Pons (tissue), 1 donor: Measurements from ENCODE around the gene NBL1.
A peak's percentile ranks its signal among the peaks of the same experiment; 100 is the strongest.

Experiments used
- DNase-seq: peaks from one replicate; pipeline ENCODE4 v3.0.0-alpha.2; 2016; ENCODE audit warnings: low spot score

NBL1 gene

DNA sequence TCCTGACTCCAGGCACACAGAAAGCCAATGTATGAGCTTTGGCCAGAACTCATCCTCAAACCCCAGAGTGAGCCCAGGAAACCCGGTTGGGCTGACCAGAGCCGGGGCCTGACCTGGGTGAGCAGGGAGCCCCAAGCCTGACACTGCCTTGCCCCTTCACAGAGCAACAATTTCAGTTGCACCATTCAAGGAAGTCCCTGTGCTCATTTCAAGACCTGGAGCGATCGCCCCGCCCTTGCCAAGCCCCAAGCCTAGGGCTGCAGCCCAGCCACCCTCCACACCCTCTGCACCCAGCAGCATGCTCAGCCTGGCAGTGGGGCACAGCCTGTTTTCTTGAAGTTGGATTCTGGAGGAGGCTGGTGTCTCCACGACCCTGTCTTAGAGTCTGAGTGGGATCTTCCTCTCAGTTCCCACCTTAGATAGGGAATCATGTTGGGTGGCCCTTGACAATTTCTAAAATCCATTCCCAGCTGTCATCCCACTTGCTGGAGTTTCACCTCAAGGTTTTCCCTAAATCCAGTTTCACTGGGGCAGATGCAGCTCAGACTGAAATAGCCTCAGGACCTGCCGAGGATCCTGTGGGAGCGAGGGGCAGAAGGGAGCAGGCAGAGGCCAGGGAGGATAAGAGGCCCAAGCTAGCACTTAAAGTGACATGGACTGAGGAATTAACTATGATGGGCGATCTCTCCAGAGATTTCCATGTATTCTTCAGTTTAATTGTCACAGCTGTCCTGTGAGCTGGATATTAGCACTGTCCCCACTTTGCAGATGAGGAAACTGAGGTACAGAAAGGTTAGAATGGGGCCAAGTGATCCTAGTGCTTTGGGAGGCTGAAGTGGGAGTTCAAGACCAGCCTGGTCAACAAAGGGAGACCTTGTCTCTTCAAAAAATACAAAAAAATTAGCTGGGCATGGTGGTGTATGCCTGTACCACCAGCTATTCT lies 2.5 kb downstream of the NBL1 start:
- DNase-seq = no peak

DNA sequence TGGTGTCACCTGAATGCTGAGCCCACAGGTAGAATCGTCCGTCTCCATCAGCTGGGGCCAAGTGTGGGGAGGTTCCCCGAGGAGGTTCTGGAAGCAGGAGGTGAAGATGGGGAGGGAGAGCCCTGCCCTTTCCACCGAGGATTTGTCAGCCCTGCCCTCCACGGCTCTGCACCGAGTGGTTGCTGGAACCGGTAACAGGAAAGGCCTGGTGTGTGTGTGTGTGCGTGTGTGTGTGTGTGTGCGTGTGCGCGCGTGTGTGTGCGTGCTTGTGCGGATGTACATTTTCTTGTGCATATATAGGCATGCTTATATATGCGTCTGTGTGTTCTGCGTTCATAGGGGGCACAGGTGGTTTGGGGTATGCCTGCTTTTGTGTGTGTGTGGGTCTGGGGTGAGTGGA lies 3.5 kb downstream of the NBL1 start:
- no peak for DNase-seq

DNA sequence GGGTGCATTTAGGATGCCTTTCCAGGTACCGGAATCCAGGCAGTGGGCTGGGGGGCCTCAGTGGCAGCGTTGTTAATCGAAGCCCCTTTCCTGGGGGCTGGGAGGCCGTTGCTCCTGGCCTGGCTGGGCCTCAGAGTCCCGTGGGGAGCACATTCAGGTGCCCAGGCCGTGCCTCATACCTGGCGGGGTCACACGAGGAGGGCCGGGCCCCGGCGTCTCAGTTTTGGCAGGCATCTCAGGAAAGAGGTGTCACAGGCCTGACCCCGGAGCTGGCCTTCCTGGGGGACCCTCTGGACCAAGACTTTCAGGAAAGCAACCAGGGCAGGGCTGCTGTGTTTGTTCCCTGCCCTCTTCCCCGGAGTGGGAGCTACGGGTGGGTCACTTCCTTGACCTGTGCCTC lies 4.1 kb downstream of the NBL1 start:
- DNase-seq = no peak

DNA sequence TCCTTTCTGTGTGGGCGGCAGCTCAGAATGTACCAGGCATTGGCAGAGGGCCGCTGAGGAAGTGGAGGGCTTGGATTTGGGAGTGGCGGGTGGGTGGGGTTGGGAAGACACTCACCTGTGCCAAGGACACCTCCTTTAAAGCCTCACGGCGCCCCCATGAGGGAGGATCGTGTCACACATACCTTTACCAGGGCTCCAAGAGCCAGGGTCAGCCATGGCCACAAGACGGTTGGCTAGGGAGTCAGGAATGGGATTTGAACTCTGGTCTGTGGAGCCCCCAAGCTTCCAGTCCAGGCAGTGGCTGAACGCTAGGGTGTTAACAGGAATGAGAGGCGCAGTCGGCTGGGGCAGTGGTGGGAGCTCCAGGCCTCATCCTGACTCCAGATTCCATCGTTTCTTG lies 4.6 kb downstream of the NBL1 start:
- DNase-seq = no peak

DNA sequence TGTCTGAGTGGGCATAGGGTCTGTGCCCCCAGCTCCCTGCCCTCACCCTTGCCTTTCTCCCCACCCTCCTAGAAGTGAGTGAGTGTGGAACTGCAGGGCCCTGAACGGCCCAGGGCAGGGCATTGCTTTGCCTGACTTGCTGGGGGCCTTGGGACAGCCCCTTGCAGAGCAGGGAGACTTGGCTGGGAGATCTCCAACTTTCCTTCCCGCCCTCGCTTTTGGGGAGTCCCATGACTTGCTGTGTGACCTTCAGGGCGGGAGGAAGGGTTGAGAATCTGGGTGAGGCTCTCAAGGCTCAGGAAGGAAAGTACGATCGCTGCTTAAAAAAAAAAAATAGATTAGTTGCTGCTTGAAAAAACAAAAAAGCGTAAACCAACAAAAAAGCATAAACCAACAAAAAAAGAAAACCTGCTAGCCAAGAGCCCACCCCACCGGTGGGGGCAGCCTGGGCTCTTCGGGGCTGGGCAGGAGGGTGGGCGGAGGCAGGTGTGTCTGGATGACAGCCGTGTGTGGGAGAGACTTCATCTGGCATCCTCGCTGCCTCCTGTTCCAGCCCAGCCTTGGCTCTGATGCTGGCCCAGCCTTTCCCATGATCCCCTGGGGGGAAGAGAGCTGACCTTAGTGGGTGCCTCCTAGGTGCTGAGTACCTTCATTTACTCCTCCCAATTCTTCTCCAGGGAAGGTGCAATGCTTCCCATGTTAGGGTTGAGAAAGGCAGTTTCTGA lies 6.5 kb downstream of the NBL1 start:
- no peak for DNase-seq

DNA sequence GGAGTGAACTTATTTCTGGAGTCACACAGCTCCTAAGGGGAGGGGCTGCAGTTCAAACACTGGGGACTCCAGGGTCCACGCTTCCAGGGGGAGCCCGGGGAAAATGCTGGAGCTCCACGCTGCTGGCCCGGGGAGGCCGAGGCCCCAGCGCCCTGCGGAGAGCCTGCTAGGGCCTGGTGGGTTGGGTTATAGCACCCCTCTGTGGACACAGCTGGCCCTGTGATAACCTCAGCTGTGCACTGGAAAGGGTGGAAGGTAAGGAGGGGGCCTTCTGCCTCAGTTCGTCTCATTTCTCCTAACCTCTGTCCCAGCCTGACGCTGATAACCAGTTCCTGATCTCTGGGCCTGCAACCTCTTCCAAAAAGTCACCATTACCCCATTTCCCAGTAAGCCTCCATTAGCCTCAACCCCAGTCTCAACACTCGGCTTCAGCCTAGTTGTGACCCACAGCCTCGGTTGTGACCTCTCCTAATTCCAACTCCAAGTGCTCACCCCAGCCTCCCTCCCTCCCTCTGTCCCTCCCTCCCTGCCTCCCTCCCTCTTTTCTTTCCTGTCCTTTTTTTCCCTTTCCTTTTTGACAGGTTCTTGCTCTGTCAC lies 7.1 kb downstream of the NBL1 start:
- DNase-seq = peak; percentile 46

DNA sequence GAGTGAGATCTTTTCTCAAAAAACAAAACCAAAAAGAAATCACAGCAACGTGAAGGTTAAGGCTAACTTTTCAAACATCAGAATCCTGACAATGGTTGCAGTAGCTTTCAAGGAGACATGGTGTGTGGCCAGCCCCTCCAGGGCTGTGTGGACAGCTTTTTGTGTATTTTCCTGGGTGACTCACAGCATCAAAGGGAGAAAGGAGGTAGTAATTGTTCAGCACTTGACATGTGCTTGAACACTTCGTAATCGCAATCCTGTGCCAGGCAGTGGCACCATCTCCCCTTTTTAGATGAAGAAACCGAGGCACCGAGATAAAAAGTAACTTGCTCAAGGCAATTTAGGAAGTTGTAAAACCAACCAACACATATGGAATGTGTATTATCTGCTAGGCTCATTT lies 10.3 kb downstream of the NBL1 start:
- no peak for DNase-seq

DNA sequence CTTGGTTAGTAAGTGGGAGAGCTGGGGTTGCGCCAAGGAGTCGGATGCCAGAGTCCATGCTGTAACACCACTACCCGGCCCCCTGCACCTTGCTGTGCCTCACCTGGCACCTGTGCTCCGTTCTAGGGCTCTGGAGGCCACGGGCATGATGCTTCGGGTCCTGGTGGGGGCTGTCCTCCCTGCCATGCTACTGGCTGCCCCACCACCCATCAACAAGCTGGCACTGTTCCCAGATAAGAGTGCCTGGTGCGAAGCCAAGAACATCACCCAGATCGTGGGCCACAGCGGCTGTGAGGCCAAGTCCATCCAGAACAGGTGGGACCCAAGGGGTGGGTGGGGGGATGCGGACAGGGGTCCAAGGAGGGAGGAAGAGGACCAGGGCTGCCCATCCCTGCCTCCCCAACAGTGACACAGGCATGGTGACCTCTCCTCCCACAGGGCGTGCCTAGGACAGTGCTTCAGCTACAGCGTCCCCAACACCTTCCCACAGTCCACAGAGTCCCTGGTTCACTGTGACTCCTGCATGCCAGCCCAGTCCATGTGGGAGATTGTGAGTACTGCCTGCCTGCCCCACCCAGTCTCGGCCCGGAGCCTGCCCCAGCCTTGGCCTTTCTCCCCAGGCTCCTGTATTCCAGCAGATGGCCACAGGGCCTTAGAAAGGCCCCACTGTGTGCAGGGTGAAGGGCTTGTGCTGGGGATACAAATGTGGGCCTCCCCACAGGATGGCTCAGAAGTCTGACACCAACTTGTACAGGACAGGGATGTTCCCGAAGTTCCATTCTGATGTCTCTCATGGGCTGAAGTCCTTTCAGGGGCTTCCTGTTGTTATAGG lies 11.0 kb downstream of the NBL1 start:
- DNase-seq = no peak

DNA sequence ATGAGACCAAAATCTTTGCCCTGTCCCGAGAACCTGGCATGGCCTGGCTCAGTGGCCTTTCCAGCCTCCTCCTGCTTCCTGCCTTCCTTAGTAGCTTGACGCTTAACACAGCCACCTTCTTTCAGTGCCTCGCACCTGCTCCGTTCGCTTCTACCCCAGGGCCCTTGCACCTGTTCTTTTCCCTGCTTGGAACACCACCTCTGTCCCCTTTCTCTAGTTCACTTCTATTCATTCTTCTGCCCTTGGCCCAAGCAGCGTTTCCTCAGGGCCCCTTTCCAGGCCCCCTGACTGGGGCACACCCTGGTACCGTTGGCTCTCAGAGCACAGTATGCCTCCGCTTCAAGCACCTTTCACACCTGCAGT lies 11.6 kb downstream of the NBL1 start:
- DNase-seq = no peak

DNA sequence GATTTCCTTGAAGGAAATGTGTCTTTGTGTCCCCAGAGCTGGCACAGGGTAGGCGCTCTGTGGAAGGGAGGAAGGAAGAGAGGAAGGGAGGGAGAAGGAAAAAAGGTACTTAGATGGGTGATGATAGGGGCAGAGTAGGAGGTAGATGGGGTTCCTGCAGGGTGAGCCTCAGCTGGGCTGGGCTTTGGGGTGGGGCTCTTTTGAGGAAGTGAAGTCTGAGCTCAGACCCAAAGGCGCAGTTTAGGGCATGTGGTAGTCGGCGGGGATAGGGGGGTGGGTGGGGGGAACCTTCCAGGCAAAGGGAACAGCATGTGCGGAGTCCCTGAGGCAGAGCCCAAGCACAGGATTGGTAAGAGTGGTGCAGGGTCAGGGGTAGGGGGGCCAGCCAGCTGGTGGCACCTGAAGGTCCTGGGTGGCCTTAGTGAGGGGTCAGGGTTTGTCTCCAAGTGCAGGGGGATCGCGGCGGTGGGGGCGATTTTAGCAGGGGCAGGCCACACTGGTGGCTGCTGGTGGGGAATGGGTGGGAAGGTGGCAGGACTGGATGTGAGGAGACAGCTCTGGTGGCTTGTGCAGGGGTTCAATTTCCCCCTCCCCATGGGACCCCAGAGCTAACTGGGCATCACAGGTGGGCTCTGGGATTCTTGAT lies 12.1 kb downstream of the NBL1 start:
- no peak for DNase-seq

DNA sequence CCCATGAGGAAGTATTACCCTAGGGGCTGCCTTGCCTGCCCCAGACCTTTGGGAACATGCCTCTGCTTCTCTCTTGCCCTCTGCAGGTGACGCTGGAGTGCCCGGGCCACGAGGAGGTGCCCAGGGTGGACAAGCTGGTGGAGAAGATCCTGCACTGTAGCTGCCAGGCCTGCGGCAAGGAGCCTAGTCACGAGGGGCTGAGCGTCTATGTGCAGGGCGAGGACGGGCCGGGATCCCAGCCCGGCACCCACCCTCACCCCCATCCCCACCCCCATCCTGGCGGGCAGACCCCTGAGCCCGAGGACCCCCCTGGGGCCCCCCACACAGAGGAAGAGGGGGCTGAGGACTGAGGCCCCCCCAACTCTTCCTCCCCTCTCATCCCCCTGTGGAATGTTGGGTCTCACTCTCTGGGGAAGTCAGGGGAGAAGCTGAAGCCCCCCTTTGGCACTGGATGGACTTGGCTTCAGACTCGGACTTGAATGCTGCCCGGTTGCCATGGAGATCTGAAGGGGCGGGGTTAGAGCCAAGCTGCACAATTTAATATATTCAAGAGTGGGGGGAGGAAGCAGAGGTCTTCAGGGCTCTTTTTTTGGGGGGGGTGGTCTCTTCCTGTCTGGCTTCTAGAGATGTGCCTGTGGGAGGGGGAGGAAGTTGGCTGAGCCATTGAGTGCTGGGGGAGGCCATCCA lies 12.8 kb downstream of the NBL1 start:
- DNase-seq = no peak

DNA sequence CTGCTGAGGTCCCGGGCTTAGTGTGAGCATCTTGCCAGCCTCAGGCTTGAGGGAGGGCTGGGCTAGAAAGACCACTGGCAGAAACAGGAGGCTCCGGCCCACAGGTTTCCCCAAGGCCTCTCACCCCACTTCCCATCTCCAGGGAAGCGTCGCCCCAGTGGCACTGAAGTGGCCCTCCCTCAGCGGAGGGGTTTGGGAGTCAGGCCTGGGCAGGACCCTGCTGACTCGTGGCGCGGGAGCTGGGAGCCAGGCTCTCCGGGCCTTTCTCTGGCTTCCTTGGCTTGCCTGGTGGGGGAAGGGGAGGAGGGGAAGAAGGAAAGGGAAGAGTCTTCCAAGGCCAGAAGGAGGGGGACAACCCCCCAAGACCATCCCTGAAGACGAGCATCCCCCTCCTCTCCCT lies 13.4 kb downstream of the NBL1 start:
- no peak for DNase-seq

DNA sequence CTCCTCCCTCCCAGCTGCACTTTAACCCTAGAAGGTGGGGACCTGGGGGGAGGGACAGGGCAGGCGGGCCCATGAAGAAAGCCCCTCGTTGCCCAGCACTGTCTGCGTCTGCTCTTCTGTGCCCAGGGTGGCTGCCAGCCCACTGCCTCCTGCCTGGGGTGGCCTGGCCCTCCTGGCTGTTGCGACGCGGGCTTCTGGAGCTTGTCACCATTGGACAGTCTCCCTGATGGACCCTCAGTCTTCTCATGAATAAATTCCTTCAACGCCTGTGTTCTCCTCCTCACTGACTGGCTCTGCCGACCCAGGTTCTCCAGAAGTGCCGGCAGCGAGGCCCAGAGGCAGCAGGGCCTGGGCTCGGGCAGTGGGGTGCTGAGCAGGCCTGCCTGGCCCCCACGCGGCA lies 14.1 kb downstream of the NBL1 start:
- no peak for DNase-seq

DNA sequence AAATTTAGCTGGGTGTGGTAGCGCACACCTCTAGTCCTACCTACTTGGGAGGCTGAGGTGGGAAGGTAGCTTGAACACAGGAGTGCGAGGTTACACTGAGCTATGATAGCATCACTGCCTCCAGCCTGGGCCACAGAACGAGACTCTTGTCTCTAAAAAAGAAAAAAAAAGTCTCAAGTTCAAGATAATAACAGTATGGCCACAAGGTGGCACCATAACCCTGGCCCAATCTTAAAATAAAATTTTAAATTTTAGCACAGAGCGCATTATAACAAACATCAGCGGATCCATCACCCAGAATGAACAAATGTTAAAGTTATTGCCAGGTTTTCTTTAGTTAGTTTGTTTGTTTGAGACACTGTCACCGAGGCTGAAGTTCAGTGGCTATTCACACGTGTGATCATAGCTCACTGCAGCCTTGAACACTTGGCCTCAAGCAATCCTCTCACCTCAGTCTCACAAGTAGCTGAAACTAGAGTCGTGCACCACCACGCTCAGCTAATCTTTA lies 17.7 kb downstream of the NBL1 start:
- DNase-seq = peak; percentile 34

DNA sequence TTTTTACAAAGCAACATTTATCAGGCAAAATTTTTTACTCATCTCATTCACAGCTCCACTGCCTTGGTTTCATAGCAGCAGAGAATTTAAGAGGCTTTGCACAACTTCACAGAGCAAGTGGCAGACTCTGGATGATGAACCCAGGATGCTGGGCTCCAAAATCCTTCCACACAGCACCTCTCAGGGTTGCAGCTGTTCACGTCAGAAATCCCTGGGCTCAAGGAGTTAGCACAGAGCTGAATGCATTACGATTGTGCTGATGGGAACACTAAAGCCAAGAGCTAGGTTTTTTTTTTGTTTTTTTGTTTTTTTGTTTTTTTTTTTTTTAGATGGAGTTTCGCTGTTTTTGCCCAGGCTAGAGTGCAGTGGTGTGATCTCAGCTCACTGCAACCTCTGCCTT lies 18.2 kb downstream of the NBL1 start:
- DNase-seq = no peak

DNA sequence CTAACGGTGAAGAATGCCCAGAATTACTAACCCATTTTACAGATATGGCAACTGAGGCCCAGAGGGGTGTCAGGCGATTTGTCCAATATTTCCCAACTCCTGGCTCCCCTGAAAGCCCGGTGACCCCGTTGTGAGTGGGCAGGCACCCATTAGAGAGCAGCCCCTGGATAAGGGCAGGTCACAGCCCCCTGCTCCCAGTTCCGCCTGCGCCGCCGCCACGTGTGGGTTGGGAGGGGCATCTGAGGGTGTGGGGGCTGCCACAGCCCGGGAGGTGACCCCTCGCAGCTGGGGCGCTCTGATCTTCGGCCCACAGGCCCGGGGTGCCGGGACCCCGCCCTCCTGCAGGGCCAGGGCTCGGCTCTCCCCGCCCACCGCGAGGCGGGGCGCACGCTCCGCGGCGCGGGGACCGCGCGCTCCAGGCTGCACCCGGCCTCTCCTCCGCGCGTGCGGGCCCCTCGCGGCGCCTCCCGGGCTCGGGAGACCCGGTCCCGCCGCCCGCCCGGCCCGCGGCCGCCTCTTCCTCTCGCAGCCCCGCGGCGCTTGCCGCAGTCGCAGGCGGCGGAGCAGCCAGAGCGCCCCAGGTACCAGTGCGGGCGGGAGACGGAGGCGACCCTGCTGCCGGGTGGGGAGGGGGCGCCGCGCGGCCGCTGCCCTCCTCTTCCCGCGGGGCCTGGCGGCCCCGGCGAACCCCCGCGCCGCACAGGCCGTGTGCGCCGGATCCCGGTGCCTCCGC lies 20.5 kb downstream of the NBL1 start, which contains the start of gene HTR6:
Gene HTR6 (plus strand): TSS at position 423 of the 733 bp plus-strand sequence. CDS start 879 bp downstream, outside the sequence.
- no peak for DNase-seq

DNA sequence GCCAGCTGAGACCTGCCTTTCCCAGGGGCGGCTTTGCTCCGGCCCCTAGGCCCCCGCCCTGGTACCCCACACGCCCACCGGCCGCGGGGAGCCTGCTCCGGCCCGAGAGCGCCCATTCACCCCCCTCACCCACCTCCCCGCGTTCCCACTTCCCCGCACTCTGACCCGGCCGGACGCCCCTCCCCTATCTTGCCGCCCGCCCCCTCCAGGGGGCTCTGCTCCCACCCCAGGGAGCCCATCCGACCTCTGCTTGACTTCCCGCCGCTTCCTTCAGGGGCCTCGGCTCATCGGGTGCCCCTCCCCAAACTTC lies 21.0 kb downstream of the NBL1 start:
- no peak for DNase-seq

DNA sequence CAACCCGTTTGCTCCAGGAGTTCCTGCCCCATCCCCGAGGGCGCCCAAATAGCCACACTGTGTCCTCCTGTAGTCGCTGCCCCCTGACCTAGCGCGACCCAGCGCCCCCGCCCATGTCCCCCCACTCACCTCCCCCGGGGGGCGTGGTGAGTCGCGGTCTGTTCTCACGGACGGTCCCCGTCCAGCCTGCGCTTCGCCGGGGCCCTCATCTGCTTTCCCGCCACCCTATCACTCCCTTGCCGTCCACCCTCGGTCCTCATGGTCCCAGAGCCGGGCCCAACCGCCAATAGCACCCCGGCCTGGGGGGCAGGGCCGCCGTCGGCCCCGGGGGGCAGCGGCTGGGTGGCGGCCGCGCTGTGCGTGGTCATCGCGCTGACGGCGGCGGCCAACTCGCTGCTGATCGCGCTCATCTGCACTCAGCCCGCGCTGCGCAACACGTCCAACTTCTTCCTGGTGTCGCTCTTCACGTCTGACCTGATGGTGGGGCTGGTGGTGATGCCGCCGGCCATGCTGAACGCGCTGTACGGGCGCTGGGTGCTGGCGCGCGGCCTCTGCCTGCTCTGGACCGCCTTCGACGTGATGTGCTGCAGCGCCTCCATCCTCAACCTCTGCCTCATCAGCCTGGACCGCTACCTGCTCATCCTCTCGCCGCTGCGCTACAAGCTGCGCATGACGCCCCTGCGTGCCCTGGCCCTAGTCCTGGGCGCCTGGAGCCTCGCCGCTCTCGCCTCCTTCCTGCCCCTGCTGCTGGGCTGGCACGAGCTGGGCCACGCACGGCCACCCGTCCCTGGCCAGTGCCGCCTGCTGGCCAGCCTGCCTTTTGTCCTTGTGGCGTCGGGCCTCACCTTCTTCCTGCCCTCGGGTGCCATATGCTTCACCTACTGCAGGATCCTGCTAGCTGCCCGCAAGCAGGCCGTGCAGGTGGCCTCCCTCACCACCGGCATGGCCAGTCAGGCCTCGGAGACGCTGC lies 21.7 kb downstream of the NBL1 start:
- DNase-seq = no peak

DNA sequence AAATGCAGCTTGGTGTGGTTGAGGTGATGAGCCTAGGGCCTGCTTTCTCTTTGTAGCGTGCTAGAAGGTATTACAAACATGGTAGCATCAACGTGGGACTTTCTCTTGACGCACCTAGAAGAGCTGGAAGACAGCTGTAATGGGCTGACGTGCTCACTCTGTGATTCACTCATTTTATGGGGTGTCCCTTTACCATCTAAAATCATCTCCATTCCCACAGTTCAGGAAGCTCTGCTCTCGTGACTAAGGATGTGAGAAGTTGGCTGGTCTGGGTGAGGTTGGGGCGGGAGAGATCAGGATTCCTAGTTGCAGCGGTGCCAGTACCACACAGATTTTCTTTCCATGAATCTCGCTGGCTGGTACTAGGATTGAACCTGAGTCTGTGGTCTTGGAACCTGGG lies 24.8 kb downstream of the NBL1 start:
- no peak for DNase-seq
